DOHH2 (cell line): ENCODE results near the gene ERC2.

ENCODE experiments used
- EZH2phosphoT487 ChIP-seq: fragments of 200-600 bp; sonication (generic); IDR thresholded peaks from 2 replicates; pipeline ENCODE4 v1.6.1; 2017; ENCODE audit warnings: borderline replicate concordance, mild to moderate bottlenecking, antibody characterized with exemption, low read length, moderate library complexity, mixed read lengths
- TF ChIP-seq, protein P1 (sequence below): fragments of 200-600 bp; sonication (generic); IDR thresholded peaks from one replicate; pipeline ENCODE4 v1.5.1; 2014; ENCODE audit warnings: antibody characterized with exemption, mild to moderate bottlenecking, low read depth, low read length; ENCODE audit not compliant: poor library complexity, severe bottlenecking

DNA sequence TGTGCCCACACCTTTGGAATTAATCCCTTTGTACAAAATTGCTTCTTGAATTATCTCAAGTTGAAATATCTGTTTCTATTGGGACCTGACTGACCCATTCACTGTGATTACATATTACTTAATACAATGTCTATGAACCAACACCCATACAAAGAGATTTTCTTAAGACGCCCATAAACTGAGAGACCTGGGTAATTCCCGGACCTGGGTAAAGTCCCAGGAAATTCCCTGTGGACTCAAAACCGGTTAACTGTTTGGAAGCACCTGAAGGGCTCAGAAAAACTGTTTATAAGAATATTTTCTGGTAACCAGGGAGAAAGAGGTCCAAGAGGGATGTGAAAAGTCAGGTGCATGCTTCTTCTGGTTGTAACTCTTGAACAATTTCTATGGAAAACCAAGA, 667.2 kb downstream of the ERC2 start:
- TF ChIP-seq, protein P1, sequence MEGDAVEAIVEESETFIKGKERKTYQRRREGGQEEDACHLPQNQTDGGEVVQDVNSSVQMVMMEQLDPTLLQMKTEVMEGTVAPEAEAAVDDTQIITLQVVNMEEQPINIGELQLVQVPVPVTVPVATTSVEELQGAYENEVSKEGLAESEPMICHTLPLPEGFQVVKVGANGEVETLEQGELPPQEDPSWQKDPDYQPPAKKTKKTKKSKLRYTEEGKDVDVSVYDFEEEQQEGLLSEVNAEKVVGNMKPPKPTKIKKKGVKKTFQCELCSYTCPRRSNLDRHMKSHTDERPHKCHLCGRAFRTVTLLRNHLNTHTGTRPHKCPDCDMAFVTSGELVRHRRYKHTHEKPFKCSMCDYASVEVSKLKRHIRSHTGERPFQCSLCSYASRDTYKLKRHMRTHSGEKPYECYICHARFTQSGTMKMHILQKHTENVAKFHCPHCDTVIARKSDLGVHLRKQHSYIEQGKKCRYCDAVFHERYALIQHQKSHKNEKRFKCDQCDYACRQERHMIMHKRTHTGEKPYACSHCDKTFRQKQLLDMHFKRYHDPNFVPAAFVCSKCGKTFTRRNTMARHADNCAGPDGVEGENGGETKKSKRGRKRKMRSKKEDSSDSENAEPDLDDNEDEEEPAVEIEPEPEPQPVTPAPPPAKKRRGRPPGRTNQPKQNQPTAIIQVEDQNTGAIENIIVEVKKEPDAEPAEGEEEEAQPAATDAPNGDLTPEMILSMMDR: no peak
- no peak for TF ChIP-seq EZH2phosphoT487
